Naive B cell (primary cell): ENCODE data around the gene GFM1. TPM values are rescaled to one million over a fixed set of nuclear protein-coding genes. Genes with fewer than 3 reads are reported as not detected.

Experiments
- ATAC-seq, 2 donors: fragments of 150-1000 bp; cut with Tn5 transposase; 2 replicates each; pipeline ENCODE4 v1.10.0; 2021; ENCODE audit warnings: low read depth in 2 of 2, mild to moderate bottlenecking in 2 of 2, moderate library complexity in 2 of 2
- DNase-seq: peaks from one replicate; pipeline ENCODE4 v3.0.0; 2022
- H3K27ac Mint-ChIP-seq, 6 donors: one replicate each; pipeline ENCODE4 v1.8.0; 2020 to 2022; ENCODE audit warnings: mild to moderate bottlenecking in 6 of 6, mixed read lengths in 6 of 6, moderate library complexity in 5 of 6, inconsistent platforms in 2 of 6
- H3K27me3 Mint-ChIP-seq, 3 donors: one replicate each; pipeline ENCODE4 v1.8.0; 2021 to 2022; ENCODE audit warnings: mixed read lengths in 3 of 3, mild to moderate bottlenecking in 1 of 3
- H3K36me3 Mint-ChIP-seq, 2 donors: one replicate each; pipeline ENCODE4 v1.8.0; 2020 to 2022; ENCODE audit warnings: mixed read lengths in 2 of 2, inconsistent platforms in 1 of 2, mild to moderate bottlenecking in 1 of 2
- H3K4me1 Mint-ChIP-seq, 3 donors: one replicate each; pipeline ENCODE4 v1.8.0; 2020 to 2022; ENCODE audit warnings: mixed read lengths in 3 of 3, inconsistent platforms in 1 of 3, mild to moderate bottlenecking in 1 of 3, moderate library complexity in 1 of 3
- H3K4me3 Mint-ChIP-seq, 8 donors: one replicate each; pipeline ENCODE4 v1.8.0; 2020 to 2022; ENCODE audit warnings: mild to moderate bottlenecking in 8 of 8, mixed read lengths in 8 of 8, moderate library complexity in 8 of 8, inconsistent platforms in 2 of 8
- H3K9me3 Mint-ChIP-seq, 7 donors: one replicate each; pipeline ENCODE4 v1.8.0; 2020 to 2022; ENCODE audit warnings: mixed read lengths in 7 of 7, mild to moderate bottlenecking in 5 of 7, inconsistent platforms in 2 of 7, moderate library complexity in 1 of 7
- polyA plus RNA-seq, 6 donors: library from polyadenylated mRNA; unstranded; fragments of 300-500 nt; fragmentation: Illumina TruSeq; gene quantifications; one replicate each; pipeline ENCODE4 v1.2.3, GENCODE V29; 2021; ENCODE audit warnings: low read depth in 6 of 6

The GFM1 gene
- polyA plus RNA-seq, 6 donors from 2014 or later: 24.4 to 41.5 (median 28.2) TPM

GRCh38 chr3:158659454-158660237 is 15.3 kb downstream of the GFM1 start:
- DNase-seq (no peak), ATAC-seq (peak in 1 of 2 donors; percentile 53)
- Mint-ChIP-seq H3K27me3 (no peaks in the 10 kb centered on the region), H3K9me3 (no peaks in the 10 kb centered on the region), H3K4me1 (no peaks in the 10 kb centered on the region), H3K36me3 (peaks cover 0 to 10% of the 10 kb centered on the region in 2 donors), H3K27ac (peak overlapping the region in 2 of 6 donors; percentile 24 to 38), H3K4me3 (no peak overlapping the region)

- Mint-ChIP-seq H3K9me3 (no peaks in the 10 kb centered on the region), H3K4me1 (no peaks in the 10 kb centered on the region), H3K4me3 (no peak overlapping the region), H3K36me3 (peaks cover 0 to 18% of the 10 kb centered on the region in 2 donors), H3K27me3 (no peaks in the 10 kb centered on the region), H3K27ac (no peak overlapping the region)
- DNase-seq: no peak
- ATAC-seq: no peak
Observed at GRCh38 chr3:158660711-158661110, 16.4 kb downstream of the GFM1 start.

GRCh38 chr3:158663246-158663645 is 18.9 kb downstream of the GFM1 start:
- DNase-seq: no peak
- H3K27me3 Mint-ChIP-seq: no peaks in the 10 kb centered on the region
- H3K4me1 Mint-ChIP-seq: no peaks in the 10 kb centered on the region
- no peak for ATAC-seq
- peaks cover 0 to 22% of the 10 kb centered on the region in 2 donors for H3K36me3 Mint-ChIP-seq
- H3K27ac Mint-ChIP-seq: no peak overlapping the region
- H3K9me3 Mint-ChIP-seq: no peaks in the 10 kb centered on the region
- H3K4me3 Mint-ChIP-seq: no peak overlapping the region

- Mint-ChIP-seq H3K9me3 (no peaks in the 10 kb centered on the region), H3K27me3 (no peaks in the 10 kb centered on the region), H3K27ac (no peak overlapping the region), H3K36me3 (peaks cover 0 to 28% of the 10 kb centered on the region in 2 donors), H3K4me1 (peaks cover 0 to 2% (median 0%) of the 10 kb centered on the region in 3 donors), H3K4me3 (no peak overlapping the region)
- ATAC-seq (no peak), DNase-seq (no peak)
Observed at GRCh38 chr3:158663832-158664231, 19.5 kb downstream of the GFM1 start.

- H3K4me1 Mint-ChIP-seq: peaks cover 4 to 12% (median 6%) of the 10 kb centered on the region in 3 donors
- H3K27me3 Mint-ChIP-seq: no peaks in the 10 kb centered on the region
- peaks cover 0 to 29% of the 10 kb centered on the region in 2 donors for H3K36me3 Mint-ChIP-seq
- DNase-seq (no peak), ATAC-seq (no peak)
- no peak overlapping the region for H3K4me3 Mint-ChIP-seq
- no peaks in the 10 kb centered on the region for H3K9me3 Mint-ChIP-seq
- no peak overlapping the region for H3K27ac Mint-ChIP-seq
Observed at GRCh38 chr3:158666416-158666815, 22.1 kb downstream of the GFM1 start.

GRCh38 chr3:158668506-158668905 is 24.2 kb downstream of the GFM1 start:
- Mint-ChIP-seq H3K9me3 (no peaks in the 10 kb centered on the region), H3K4me3 (no peak overlapping the region), H3K4me1 (peaks cover 18 to 28% (median 23%) of the 10 kb centered on the region in 3 donors), H3K36me3 (peaks cover 0 to 29% of the 10 kb centered on the region in 2 donors), H3K27me3 (no peaks in the 10 kb centered on the region), H3K27ac (no peak overlapping the region)
- ATAC-seq (no peak), DNase-seq (no peak)

GRCh38 chr3:158671821-158672214 is 27.5 kb downstream of the GFM1 start:
- H3K4me3 Mint-ChIP-seq: peak overlapping the region; percentile 89 to 97 (median 95)
- no peaks in the 10 kb centered on the region for H3K9me3 Mint-ChIP-seq
- peaks cover 0 to 13% of the 10 kb centered on the region in 2 donors for H3K36me3 Mint-ChIP-seq
- H3K4me1 Mint-ChIP-seq: peaks cover 18 to 28% (median 23%) of the 10 kb centered on the region in 3 donors
- peak; percentile 13 to 21 for ATAC-seq
- no peak for DNase-seq
- peak overlapping the region in 5 of 6 donors; percentile 86 to 96 (median 91) for H3K27ac Mint-ChIP-seq
- H3K27me3 Mint-ChIP-seq: no peaks in the 10 kb centered on the region

- Mint-ChIP-seq H3K27ac (peak within 1 kb of the TSS; percentile 70 to 96 (median 90)), H3K27me3 (no peaks in the 10 kb centered on the region), H3K4me1 (peaks cover 18 to 28% (median 23%) of the 10 kb centered on the region in 3 donors), H3K9me3 (no peaks in the 10 kb centered on the region), H3K4me3 (peak within 1 kb of the TSS; percentile 89 to 97 (median 95)), H3K36me3 (peaks cover 0 to 16% of the 10 kb centered on the region in 2 donors)
- DNase-seq (peak; percentile 63), ATAC-seq (peak; percentile 94 to 95)
Observed at GRCh38 chr3:158672215-158673176, 28.2 kb downstream of the GFM1 start, which contains the start of gene LXN. Gene LXN (minus strand): TSS chr3:158672648. CDS start chr3:158672478, 170 bp downstream.

- Mint-ChIP-seq H3K4me1 (no peaks in the 10 kb centered on the region), H3K27ac (no peak overlapping the region), H3K36me3 (peaks cover 1 to 21% of the 10 kb centered on the region in 2 donors), H3K4me3 (no peak overlapping the region), H3K27me3 (no peaks in the 10 kb centered on the region), H3K9me3 (no peaks in the 10 kb centered on the region)
- ATAC-seq (no peak), DNase-seq (no peak)
Observed at GRCh38 chr3:158678687-158679086, 34.4 kb downstream of the GFM1 start.

GRCh38 chr3:158679547-158680000 is 35.2 kb downstream of the GFM1 start:
- ATAC-seq (no peak), DNase-seq (no peak)
- no peaks in the 10 kb centered on the region for H3K9me3 Mint-ChIP-seq
- H3K4me1 Mint-ChIP-seq: no peaks in the 10 kb centered on the region
- no peak overlapping the region for H3K4me3 Mint-ChIP-seq
- no peaks in the 10 kb centered on the region for H3K27me3 Mint-ChIP-seq
- no peak overlapping the region for H3K27ac Mint-ChIP-seq
- H3K36me3 Mint-ChIP-seq: peaks cover 9 to 27% of the 10 kb centered on the region in 2 donors

- no peak overlapping the region for H3K27ac Mint-ChIP-seq
- H3K36me3 Mint-ChIP-seq: peaks cover 9 to 30% of the 10 kb centered on the region in 2 donors
- H3K4me3 Mint-ChIP-seq: no peak overlapping the region
- no peaks in the 10 kb centered on the region for H3K9me3 Mint-ChIP-seq
- no peak for ATAC-seq
- H3K4me1 Mint-ChIP-seq: no peaks in the 10 kb centered on the region
- DNase-seq: no peak
- no peaks in the 10 kb centered on the region for H3K27me3 Mint-ChIP-seq
Observed at GRCh38 chr3:158680861-158681260, 36.5 kb downstream of the GFM1 start.

GRCh38 chr3:158683230-158683962 is 39.1 kb downstream of the GFM1 start:
- H3K27ac Mint-ChIP-seq: no peak overlapping the region
- ATAC-seq (no peak), DNase-seq (no peak)
- no peak overlapping the region for H3K4me3 Mint-ChIP-seq
- no peaks in the 10 kb centered on the region for H3K4me1 Mint-ChIP-seq
- H3K27me3 Mint-ChIP-seq: no peaks in the 10 kb centered on the region
- no peaks in the 10 kb centered on the region for H3K9me3 Mint-ChIP-seq
- peaks cover 9 to 19% of the 10 kb centered on the region in 2 donors for H3K36me3 Mint-ChIP-seq

GRCh38 chr3:158685159-158685558 is 40.8 kb downstream of the GFM1 start:
- ATAC-seq: no peak
- H3K9me3 Mint-ChIP-seq: no peaks in the 10 kb centered on the region
- no peaks in the 10 kb centered on the region for H3K27me3 Mint-ChIP-seq
- H3K4me3 Mint-ChIP-seq: no peak overlapping the region
- H3K4me1 Mint-ChIP-seq: no peaks in the 10 kb centered on the region
- peak overlapping the region in 1 of 6 donors; percentile 15 for H3K27ac Mint-ChIP-seq
- no peak for DNase-seq
- H3K36me3 Mint-ChIP-seq: peaks cover 9 to 22% of the 10 kb centered on the region in 2 donors
